Umbilical cord (tissue), 2 donors: ENCODE measurements around the gene PPP2R3A. TPM values are rescaled to one million over a fixed set of nuclear protein-coding genes. Genes with fewer than 3 reads are reported as not detected.
"Not testable (repeated sequence)": the region's sequence is repeated elsewhere in the genome, so short reads cannot be mapped to it uniquely, and the experiment has no call there.

Experiments used
- DNase-seq: peaks from one replicate; pipeline ENCODE4 v3.0.0-alpha.2; 2015; ENCODE audit warnings: low spot score
- total RNA-seq: library from RNA; depleted of rRNA; stranded (reverse); fragments of >200 nt; gene quantifications from one replicate; pipeline ENCODE4 v1.2.3, GENCODE V29; 2014; ENCODE audit warnings: low replicate concordance; ENCODE audit not compliant: insufficient read depth

The PPP2R3A gene
- total RNA-seq, 1 donor from 2014 or later: 20.2 TPM

DNA sequence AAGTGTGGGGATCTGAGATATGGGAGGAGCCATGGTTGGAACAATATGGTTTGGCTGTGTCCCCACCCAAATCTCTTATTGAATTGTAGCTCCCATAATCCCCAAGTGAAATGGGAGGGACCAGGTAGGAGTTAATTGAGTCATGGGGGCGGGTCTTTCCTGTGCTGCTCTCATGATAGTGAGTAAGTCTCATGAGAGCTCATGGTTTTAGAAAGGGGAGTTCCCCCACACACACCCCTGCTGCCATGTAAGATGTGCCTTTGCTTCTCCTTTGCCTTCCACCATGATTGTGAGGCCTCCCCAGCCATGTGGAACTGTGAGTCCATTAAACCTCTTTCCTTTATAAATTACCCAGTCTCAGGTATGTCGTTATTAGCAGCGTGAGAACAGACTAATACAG, 119.5 kb downstream of the PPP2R3A start:
- not testable (repeated sequence) for DNase-seq

GRCh38 chr3:136093771-136094170, 128.2 kb downstream of the PPP2R3A start:
- DNase-seq: no peak

DNA sequence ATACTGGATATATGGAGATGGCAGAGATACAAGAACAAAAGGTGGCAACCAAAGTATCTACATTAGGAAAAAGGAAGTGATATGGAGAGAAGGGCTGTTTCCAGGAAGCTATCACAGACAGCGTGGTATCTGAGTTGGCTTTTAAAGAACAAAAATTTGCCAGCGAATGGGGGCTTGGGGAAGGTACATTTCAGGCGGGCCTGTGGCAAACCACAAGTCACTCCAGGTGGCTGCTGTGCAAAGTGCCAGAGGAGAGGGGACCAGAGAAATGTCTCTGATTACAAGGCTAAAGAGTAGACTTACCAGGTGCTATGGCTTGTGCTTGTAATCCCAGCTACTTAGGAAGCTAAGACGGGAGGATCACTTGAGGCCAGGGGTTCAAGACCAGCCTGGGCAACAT, 139.5 kb downstream of the PPP2R3A start:
- DNase-seq: no peak

GRCh38 chr3:136106101-136106500, 140.6 kb downstream of the PPP2R3A start:
- no peak for DNase-seq

DNA sequence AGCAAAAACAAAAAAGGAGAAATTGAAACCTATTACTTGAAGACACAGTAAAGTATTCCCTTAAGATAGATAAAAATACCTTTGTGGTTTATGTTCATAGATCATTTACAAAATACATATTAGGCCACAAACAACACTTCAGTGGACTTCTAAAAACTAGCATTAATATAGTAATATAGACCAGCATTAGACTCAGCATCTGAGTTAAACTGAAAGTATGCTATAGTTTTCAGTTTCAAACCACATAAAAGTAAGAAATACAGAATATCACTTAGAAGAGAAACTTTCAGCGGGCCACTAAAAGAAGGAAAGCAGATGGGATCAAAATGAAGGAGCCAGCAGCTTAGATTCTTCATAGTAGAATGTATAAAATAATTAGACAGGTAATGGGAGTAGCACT, 144.0 kb downstream of the PPP2R3A start:
- no peak for DNase-seq

DNA sequence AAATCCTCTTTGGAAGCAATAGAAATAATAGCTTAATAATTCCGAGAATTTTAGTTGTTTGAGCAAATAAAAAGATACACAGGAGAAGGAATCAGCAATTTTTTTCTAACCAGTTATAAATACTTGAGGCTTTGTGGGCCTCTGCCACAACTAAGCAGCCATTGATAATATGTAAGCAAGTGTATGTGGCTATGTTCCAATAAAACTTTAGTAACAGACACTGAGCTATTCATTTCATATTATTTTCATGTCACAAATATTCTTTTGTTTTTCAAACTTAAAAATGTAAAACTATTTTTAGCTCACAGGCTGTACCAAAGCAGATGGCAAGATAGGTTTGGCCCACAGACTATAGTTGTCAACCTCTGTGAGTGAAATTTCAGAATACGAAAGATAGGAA, 145.0 kb downstream of the PPP2R3A start:
- DNase-seq: no peak

- no peak for DNase-seq
Measured at GRCh38 chr3:136114421-136114820, 148.9 kb downstream of the PPP2R3A start.

GRCh38 chr3:136119332-136119731, 153.8 kb downstream of the PPP2R3A start:
- DNase-seq: not testable (repeated sequence)

DNA sequence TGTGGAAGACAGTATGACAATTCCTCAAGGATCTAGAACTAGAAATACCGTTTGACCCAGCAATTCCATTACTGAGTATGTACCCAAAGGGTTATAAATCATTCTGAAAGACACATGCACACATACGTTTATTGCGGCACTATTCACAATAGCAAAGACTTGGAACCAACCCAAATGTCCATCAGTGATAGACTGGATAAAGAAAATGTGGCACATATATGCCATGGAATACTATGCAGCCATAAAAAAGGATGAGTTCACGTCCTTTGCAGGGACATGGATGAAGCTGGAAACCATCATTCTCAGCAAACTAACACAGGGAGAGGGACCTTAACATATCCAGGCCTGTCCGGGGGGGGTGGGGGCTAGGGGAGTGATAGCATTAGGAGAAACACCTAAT, 154.3 kb downstream of the PPP2R3A start:
- not testable (repeated sequence) for DNase-seq

GRCh38 chr3:136120373-136121348, 155.1 kb downstream of the PPP2R3A start:
- no peak for DNase-seq

DNA sequence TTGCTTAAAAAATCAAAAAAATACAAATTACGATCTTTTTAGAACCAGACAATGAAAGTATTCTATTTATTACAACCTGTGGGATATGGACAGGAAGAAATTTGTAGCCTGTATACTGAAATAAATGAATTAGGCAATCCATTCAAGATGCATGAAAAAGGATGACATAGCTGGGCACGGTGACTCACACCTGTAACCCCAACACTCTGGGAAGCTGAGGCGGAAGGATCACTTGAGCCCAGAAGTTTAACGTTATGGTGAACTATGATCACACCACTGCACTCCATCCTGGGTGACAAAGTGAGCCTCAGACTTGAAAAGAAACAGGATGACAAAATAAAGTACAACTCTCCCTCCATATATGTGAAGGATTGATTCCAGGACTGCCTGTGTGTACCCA, 156.5 kb downstream of the PPP2R3A start:
- no peak for DNase-seq

DNA sequence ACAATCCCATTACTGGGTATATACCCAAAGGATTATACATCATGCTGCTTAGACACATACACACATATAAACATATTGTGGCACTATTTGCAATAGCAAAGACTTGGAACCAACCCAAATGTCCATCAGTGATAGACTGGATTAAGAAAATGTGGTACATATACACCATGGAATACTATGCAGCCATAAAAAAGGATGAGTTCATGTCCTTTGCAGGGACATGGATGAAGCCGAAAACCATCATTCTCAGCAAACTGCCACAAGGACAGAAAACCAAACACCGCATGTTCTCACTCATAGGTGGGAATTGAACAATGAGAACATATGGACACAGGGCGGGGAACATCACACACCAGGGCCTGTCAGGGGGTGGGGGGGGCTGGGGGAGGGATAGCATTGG, 166.1 kb downstream of the PPP2R3A start:
- not testable (repeated sequence) for DNase-seq

- no peak for DNase-seq
Measured at GRCh38 chr3:136134091-136134490, 168.6 kb downstream of the PPP2R3A start.

- DNase-seq: peak; percentile 15
Measured at GRCh38 chr3:136135039-136135802, 169.7 kb downstream of the PPP2R3A start.

GRCh38 chr3:136136454-136136853, 170.9 kb downstream of the PPP2R3A start:
- DNase-seq: no peak

- no peak for DNase-seq
Measured at GRCh38 chr3:136141291-136141785, 175.8 kb downstream of the PPP2R3A start.

DNA sequence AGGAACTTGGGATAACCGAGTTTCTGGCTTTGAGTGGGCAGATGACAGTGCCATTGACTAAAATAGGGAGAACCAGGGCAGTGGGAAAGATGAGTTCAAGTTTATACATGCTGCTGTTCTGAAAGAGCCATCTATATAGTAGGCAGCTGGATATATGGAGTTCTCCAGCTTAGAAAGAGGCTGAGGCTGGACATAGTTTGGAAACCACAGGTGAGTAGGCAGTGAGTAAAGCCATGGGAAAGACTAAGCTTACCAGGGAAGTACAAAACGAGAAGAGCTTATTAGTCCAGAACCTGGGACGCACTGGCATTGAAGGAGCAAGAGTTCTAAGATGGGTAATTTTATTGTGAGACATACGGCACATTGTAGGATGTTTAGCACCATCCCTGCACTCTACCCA, 176.4 kb downstream of the PPP2R3A start:
- DNase-seq: no peak

DNA sequence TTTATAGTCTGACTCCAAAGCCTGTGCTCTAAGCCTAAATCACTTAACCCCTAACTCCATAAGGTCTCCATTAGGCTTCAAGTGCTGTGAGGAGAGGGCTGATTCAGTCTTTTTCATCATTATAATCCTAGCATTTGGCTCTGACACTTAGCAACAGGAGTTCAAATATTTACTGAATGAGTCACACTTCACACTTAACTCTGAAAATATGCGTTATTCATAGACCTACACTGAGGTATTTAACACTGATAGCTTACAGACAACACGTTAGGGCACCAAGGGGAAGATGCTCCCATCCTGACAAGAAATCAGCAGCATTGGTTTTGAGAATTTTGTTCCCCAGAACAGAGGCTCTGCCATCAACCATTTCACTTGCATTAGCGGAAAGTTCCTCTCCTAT, 177.1 kb downstream of the PPP2R3A start:
- peak; percentile 64 for DNase-seq

DNA sequence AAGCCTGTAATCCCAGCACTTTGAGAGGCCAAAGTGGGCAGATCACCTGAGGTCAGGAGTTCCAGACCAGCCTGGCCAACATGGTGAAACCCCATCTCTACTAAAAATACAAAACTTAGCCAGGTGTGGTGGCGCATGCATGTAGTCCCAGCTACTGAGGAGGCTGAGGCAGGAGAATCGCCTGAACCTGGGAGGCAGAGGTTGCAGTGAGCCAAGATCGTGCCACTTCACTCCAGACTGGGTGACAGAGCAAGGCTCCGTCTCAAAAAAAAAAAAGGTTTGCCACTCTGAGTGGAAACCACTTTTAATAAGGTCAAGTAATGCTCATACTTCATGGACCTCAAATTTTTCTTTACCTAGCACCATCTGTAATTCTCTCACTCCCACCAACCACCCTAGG, 178.9 kb downstream of the PPP2R3A start:
- not testable (repeated sequence) for DNase-seq

- no peak for DNase-seq
Measured at GRCh38 chr3:136146981-136147729, 181.6 kb downstream of the PPP2R3A start.

DNA sequence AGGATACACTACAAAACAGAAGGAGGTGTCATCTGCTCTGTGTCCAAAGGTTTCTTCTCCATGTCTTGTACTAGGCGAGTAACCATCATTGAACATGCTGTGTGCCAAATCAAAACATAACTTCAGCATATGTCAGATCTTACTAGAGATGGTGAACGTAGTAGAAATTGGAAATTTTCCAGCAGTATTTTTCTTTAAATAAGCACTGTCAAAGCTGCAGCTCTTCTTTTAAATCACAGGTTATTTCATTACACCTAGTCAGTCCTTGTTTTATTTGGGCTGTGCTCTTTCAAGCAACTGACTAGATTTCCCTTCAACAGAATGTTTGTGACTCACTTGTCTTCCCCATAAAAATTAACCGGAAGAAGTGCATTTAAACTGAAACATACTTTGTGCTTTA, 184.1 kb downstream of the PPP2R3A start:
- DNase-seq: no peak

DNA sequence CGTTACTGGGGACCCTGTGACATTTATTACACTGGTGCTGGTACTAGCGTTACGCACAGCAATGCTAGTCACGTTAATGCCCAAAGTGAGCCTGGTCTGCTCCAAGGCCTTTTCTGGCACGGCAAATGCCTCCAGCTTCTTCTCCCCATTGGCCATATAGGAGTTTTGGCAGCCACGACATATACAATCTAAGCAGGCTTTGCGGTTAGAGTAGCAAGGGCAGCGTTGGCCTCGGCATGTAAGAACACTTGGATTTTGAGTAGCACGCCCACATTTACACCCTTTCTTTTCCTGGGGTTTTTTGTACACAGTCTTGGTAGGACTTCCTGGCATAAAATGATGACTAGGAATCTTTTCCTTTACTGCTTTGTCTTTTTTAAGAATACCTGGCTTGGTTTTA, 185.7 kb downstream of the PPP2R3A start:
- no peak for DNase-seq
